Measurements from ENCODE around the gene SH3BP4.

The SH3BP4 gene

DNA sequence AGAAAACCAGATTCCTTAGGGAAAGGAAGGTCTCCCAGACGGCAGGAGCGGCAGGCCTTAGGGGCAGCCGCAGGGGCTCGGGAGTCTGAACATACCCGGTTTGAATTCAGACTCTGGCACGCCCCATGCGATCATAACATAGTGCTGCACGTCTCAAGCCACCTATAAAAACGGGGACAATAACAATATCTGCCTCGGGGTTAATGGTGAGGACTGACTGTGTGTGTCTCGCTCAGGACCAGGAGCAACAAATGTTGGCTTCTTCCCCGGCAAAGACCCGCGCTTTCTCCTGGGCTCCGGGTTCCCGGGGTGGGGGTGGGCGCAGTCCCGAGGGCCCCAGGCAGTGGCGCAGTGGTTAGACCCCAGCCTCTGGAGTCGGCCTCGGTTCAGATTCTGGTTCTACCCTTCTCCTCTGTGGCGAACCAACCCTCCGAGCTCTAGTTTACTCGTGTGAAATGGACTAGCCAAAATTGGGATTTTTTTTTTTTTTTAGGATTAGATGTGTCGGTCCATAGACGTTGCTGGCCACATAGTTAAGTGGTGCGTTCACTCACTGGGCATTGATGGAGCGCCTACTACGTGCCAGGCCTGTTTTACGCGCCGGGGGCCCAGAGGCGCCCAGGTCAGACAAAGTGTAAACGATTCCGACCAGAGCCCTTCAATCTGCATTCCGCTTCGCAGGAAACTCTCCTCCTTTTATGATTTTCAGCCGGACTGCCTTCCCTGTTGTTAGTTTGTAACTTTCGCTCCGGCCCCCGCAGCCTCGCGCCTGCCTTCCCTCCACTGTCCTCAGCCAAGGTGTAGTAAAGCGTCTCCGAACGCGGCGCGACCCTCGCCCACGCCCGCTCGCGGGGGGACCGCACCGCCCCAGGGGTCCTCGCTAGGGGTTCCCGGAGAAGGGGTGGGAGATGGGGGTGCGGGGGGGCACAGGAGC is 820 bp upstream of the SH3BP4 start:
- Histone ChIP-seq H3K4me3 (ENCODE audit: low read depth, low read length) (peak overlapping the region; percentile 65), H3K36me3 (no peaks in the 10 kb centered on the region)
- DNase-seq = peak; percentile 38

GRCh38 chr2:234952270-234953115 is 676 bp downstream of the SH3BP4 start:
- no peak for TF ChIP-seq CTCF (IDR thresholded peaks at IDR 0.05; ENCODE audit: low read depth, low read length)
- Histone ChIP-seq H3K4me3 (ENCODE audit: low read depth, low read length) (peak overlapping the region; percentile 81), H3K36me3 (no peaks in the 10 kb centered on the region), H3K9me3 (no peaks in the 10 kb centered on the region), H3K27me3 (no peaks in the 10 kb centered on the region), H3K4me1 (peaks cover 19% of the 10 kb centered on the region)
- DNase-seq = peak; percentile 54

More for the DNA sequence above, 820 bp upstream of the SH3BP4 start:
- peaks cover 16% of the 10 kb centered on the region for H3K4me1 ChIP-seq
- H3K9me3 ChIP-seq = no peaks in the 10 kb centered on the region
- no peaks in the 10 kb centered on the region for H3K27me3 ChIP-seq
- no peak for TF ChIP-seq CTCF (IDR thresholded peaks at IDR 0.05; ENCODE audit: low read depth, low read length)

DNA sequence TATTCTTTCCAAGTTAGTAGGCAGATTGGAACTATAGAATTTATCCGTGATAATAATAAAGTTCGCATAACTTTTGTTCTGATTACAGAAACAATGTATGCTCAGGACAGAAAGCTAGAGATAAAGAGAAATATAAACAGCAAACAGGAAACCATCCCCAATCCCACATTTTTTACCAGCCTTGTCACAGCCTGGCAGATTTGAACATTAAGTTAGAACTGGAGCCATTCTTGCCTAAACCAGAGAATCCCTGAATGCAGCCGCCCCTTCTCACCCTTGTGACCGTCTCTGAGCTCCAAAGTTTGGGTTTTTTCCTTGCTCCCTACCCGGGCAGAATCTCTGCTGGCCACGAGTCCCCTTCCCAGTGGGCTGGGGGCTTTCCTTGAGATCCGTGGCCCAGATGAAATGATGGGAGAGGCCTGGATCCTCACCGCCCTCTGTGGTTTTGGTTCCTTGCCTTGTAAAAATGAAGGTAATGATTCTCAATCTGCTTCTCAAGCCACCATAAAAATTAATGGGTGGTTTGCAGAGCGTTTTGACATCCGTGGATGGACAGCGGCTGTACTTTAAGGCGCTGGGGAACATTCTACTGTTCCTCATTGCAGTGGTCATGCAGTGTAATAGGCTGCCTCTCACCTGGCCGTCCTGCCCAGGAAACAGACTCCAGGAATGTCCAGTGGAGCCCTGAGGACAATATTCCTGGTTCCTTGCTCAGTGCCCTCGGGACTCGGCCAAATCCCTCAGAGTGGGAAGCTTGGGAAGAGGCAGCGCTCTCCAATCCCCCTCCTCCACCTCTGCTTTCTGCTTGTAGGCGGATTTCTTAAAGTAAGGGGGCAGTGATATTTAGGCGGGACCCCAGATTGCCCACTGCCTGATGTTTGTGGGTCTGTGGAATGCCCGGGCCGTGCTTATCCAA is 1.6 kb downstream of the SH3BP4 start:
- no peaks in the 10 kb centered on the region; the same call in 1 of the 2 replicates for H3K9me3 ChIP-seq
- peaks cover 19% of the 10 kb centered on the region for H3K4me1 ChIP-seq
- no peaks in the 10 kb centered on the region for H3K36me3 ChIP-seq
- H3K27me3 ChIP-seq = no peaks in the 10 kb centered on the region
- peak overlapping the region; percentile 81 for H3K4me3 ChIP-seq (ENCODE audit: low read depth, low read length)
- TF ChIP-seq CTCF (IDR thresholded peaks at IDR 0.05; ENCODE audit: low read depth, low read length) = no peak
- DNase-seq = no peak

GRCh38 chr2:234954551-234954992 is 2.8 kb downstream of the SH3BP4 start:
- no peak for DNase-seq
- H3K4me1 ChIP-seq = peaks cover 19% of the 10 kb centered on the region
- no peaks in the 10 kb centered on the region; the same call in 1 of the 2 replicates for H3K9me3 ChIP-seq
- no peaks in the 10 kb centered on the region for H3K27me3 ChIP-seq
- H3K4me3 ChIP-seq (ENCODE audit: low read depth, low read length) = no peak overlapping the region; the same call in 1 of the 2 replicates
- no peaks in the 10 kb centered on the region for H3K36me3 ChIP-seq
- no peak for TF ChIP-seq CTCF (IDR thresholded peaks at IDR 0.05; ENCODE audit: low read depth, low read length)

DNA sequence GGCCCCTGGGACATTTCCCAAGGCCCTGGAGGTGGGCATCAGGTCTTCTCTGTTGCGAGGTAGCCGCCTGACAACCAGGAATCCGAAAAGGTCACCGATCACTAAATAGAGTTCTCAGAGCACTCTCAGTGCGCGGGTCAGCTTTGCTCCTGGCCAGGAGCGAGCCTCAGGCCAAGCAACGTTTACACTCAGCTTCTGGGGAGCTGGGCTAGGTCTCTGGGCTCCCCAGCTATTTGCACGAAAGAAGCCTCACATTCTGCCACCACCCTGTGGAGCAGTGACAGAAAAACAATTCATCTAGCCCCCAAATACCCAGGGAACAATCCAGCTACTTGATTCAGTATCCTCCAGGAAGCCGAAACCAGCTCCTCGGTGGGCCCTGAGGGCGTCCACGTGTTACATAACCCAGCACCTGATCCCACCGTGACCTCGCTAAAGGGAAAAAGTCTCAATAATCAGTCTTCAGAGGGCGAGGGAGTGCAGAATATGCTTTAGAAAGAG is 3.3 kb downstream of the SH3BP4 start:
- no peak for TF ChIP-seq CTCF (IDR thresholded peaks at IDR 0.05; ENCODE audit: low read depth, low read length)
- H3K27me3 ChIP-seq = no peaks in the 10 kb centered on the region
- peaks cover 19% of the 10 kb centered on the region for H3K4me1 ChIP-seq
- no peaks in the 10 kb centered on the region for H3K36me3 ChIP-seq
- no peak for DNase-seq
- no peak overlapping the region for H3K4me3 ChIP-seq (ENCODE audit: low read depth, low read length)
- H3K9me3 ChIP-seq = no peaks in the 10 kb centered on the region; the same call in 1 of the 2 replicates
